ENCODE results near the gene SLC22A31.
A peak's percentile ranks its signal among the peaks of the same experiment; 100 is the strongest.

The SLC22A31 gene

DNA sequence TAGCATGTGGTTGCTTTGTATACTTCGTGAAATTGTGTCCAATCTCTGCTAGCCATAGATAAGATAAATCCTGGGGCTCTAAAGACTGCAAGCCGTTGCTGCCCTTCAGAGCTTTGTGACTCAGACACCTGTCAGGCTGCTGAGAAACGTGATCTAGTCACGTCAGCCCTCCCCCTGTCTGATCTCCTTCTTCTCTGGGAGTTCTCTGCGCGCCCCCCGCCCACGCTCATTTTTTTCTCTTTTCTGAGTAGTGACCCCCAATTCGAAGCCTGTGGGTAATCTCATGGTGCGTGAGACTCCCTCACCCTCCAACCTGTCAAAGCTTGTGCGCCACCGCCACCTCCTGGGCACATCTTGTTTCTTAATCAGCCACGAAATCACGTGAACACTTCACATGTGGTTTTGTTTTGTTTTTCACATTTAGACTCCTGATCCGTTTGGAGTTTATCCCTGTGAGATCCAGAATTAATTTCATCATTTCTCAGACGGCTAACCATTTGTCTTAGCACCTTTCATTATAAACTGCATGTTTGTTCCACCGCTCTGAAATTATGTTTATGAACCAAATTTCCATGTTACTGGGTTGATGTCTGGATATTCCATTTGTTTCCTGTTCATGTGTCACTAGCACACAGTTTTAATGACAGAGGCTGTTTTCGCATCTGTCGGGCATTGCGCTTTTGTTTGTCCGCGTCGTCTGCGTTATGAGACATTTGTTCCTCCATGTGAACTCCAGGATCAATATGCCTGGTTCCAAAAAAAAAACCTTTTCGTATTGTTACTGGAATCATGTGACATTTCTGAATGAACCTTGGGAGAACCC lies 16.2 kb upstream of the SLC22A31 start:
- DNase-seq: peak; percentile 68

DNA sequence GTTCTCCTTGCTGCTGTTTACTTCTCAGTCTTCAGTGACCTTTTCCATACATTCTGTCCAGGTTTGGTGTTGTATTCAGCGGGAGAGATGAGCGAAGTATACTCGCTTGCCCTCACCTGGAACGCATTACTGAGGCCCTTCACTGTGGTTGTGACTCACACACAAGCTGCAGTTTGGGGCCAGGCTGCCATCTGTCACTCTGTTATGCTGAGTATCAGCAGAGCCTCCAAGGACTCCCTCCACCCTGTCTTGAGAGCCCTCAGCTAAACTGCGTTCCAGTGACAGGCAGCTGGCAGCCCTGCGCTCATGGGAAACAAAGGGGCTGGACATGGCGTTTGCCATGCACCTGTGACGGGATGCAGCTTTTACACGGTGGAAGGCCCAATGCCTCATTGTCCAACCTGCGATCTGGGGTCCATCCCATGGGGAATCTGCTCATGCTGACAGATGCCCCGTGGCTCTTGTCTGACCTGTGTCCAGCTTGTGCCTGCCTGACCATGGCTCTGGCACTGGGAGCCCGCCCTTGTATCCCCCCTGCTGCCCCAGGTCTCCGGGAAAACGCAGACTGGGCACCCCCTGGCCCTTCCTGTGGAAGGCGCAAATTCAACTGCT lies 10.7 kb upstream of the SLC22A31 start:
- DNase-seq: peak; percentile 52

DNA sequence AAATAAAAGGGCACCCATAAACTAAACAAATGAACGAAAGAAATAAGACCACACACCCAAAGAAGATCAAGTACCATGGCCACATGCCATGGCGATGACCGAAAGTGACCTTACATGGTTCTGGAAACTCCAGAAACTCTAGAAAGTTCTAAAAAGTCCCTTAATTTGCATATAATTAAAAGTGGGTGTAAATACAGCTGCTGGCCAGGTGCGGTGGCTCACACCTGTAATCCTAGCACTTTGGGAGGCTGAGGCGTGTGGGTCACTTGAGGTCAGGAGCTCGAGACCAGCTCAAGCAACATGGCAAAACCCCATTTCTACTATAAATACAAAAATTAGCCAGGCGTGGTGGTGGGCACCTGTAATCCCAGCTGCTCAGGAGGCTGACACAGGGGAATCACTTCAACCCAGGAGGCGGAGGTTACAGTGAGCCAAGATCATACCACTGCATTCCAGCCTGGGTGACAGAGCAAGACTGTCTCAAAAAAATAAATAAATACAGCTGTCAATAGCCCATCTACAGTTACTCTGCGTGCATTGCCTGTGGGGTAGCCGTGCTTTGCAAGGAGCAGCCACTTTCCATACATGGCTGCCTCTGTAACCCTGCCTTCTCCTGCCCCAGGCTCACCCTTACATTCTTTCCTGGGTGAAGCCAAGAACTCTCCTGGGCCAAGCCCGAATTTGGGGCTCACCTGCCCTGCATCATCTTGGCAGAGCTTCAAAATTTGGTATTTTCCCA lies 10.0 kb upstream of the SLC22A31 start:
- DNase-seq: no peak

DNA sequence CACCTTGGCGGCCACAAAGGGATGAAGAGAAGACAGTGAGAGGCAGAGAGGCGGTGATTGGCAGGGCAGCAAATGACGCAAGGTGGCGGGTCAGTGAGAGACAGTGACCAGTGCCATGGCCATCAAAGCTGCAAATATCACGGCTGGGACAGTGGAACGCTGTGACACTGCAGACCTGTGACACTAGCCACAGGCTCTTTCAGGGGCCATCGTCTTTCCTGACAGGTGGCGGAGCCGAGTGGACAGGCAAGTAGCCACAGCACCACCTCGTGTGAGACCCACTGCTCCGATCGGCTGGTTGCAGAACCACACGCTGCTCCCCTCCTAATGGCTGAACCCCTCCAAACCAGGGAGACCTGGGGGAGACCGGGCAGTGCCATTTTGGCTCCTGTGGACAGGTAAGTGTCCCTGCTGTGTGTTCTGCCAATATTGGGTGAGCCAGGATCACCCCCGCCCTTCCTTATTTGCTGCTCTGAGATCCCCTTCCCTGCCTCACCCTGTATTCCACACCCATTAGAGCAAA lies 9.2 kb upstream of the SLC22A31 start:
- no peak for DNase-seq

DNA sequence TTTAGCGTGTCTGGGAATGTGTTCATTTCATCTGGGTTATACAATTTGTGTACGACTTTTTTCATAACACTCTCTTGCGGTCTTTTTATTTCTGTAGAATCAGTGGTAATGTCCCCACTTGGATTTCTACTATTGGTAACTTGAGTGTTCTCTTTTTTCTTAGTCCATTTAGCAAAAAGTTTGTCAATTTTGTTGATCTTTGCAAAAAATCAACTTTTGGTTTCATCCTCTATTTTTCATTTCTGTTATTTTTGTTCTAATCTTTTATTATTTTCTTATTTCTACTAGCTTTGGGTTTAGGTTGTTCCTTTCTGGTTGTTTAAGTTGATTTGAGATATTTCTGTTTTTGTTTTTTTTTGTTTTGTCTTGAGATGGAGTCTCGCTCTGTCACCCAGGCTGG lies 7.7 kb upstream of the SLC22A31 start:
- DNase-seq: no peak

DNA sequence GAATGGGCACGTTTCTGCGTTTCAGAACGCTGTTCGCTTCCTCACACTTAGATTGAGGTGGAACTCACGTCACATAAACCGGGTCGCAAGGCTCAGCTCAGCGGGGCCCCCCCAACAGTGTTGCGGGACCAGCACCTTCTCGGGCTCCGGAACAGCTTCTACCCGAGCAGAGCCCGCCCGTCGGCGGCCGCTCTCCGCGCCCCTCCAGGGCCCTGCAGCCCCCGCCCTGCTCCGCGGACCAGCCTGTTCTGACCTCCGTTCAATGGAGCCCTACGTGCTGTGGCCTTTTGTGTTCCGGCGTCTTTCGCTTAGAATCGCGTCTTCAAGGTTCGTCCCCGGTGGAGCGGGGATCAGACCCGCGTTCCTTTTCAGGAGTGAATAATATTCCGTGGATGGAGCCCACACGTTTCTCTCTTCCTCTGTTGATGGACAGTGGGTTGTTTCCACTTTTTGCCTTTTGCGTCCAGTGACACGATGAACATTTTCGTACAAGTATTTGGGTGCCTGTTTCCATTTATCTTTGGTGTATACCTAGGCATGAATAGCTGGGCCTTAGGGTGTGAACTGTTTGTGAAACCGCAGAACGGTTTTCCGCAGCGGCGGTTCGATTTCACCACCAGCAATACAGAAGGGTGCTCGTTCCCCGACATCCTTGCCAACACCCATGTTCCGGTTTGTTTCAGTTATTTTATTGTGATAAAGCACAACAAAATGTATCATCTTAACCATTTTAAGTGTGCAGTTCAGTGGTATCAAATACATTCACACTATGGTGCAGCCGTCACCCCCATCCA lies 2.3 kb upstream of the SLC22A31 start:
- DNase-seq: no peak

DNA sequence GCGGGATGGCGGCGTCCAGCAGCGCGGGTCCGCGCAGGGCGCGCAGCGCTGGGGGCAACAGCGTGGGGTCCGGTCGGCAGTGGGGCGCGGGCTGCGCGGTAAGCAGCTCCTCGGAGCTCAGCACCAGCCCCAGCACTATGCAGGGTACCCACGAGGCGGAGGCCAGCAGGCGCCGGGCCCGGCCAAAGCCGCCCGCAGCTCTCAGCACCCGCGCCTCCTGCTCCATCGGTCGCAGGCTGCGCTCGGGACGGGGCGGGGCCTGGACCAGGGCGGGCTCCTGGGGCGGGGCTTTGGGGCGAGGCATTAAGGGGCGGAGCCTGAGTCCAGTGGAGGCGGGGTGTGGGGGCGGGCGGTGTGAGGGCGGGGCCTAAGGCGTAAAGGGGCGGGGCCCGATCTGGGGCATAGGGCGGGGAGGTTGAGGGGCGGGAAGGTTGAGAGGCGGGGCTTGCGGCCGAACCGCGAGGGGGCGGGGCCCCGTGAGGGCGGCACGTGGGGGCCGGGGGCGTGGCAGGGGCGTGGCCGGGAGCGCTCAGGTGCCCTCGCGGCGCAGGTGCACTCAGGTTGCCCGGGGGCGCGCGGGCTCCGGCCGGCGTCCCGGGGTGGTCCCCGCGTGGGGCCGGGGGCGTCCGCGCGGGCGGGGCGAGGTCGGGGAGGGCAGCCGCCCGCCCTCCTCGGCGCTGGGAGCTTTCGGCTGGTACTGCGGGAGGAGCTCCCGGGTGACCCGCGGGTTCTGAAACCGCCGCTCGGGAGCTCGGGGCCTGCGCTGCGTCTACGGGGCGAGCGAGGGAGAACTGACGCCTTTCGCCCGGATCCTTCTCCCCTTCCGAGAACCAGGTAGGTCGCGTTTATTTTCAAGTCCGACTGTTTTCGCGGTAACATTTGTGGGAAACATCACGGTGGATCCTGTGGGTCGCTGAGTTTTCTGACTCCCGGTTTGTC lies 1.4 kb upstream of the SLC22A31 start:
- peak; percentile 54 for DNase-seq

DNA sequence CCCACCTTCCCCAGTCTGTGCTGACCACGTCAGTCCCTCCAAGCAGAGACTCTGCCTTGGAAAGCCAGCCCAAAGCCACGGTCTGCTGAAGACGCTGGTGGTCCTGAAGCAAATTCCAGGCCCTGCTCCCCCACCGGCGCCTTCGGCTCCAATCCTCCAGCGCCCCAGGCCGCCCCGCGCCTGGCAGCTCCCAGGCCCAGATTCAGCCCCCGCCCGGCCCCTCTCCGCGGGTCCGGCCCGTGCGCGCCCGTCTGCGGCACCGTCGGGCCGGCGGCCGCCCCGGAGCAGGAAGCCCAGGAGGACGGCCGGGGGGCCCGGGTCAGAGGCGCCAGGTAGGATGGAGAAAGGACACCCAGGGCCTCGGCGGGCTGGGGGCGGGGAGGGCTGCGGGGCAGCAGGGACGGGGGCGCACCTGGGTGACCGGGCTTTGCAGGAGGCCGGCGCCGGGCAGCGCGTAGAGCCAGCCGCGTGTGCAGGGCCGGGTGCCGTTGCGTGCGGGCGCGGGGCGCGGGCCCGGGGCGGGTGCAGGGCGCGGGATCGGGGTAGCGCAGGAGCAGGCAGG lies 594 bp upstream of the SLC22A31 start:
- DNase-seq: no peak

DNA sequence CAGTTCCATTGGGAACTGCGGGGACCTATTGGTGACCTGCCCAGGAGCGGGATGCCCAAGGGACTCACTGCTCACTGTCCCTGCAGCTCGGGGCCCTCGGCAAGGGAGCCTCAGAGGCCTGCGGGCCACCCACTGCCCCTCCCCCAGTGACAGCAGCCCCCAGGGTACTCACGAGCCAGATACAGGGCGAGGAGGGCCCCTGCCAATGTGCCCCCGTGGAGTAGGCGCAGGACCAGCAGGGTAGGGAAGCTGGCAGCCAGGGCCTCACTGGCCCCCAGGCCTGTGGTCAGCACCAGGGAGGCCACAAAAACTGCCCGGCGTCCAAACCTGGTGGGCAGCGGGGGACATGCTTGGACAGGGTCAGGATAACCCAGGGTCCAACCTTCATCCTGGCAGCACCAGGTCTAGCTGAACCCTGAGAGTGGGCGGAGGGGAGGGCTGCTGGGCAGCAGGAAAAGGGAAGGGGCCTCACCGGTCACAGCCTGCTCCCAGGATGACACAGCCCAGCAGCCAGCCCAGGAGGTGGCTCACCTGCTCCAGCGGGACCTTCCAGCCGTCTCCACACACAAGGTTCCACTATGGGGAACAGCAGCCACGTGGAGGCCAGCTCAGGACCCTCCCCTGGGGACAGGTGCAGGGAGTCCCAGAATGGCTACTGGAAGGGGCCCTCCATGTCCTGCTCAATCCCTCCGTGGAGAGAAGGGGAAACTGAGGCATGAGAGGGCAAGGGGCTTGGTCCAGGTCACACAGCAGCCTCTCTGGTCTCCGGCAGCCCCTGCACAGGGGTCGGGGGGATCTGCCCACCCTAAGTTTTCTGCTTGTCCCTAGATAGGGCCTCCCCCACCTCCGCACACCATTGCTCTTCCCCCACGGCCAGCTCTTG lies 855 bp downstream of the SLC22A31 start:
- DNase-seq: no peak

DNA sequence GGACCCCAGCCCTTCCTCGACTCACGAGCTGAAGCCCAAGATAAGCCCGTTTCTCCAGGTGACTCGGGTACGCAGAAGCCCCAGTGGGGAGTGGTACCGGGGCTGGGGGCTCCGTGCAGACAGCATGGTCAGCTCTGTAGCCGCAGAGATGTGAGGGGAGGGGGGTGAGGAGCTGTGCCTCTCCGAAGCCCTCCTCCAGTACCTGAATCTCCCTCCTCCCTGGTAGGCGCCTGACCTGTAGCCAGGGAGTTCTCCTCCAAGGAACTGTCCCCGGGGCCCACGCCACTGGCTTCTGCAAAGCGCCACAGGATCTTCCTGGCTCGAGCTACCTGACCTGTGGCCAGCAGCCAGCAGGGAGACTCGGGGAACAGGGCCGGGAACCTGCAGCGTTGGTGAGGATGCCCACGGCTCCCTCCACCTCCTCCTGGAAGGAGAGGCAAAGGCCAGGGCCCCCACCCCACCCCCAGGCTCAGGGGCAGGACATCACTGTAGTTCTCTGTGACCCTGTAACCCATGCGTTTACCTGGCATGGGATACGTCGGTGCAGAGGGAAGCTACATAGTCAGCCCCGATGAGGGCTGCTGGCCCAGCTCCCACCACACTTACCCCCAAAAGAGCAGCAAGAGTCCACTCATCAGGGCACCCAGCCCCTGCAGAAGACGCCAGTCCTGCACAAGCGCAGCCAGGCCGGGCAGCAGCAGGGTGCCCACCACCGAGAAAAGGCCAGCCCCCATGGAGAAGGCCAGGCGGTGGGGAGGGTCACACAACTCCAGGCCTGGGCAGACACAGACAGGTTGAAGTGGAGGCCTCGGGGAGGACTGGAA lies 1.7 kb downstream of the SLC22A31 start:
- DNase-seq: no peak

DNA sequence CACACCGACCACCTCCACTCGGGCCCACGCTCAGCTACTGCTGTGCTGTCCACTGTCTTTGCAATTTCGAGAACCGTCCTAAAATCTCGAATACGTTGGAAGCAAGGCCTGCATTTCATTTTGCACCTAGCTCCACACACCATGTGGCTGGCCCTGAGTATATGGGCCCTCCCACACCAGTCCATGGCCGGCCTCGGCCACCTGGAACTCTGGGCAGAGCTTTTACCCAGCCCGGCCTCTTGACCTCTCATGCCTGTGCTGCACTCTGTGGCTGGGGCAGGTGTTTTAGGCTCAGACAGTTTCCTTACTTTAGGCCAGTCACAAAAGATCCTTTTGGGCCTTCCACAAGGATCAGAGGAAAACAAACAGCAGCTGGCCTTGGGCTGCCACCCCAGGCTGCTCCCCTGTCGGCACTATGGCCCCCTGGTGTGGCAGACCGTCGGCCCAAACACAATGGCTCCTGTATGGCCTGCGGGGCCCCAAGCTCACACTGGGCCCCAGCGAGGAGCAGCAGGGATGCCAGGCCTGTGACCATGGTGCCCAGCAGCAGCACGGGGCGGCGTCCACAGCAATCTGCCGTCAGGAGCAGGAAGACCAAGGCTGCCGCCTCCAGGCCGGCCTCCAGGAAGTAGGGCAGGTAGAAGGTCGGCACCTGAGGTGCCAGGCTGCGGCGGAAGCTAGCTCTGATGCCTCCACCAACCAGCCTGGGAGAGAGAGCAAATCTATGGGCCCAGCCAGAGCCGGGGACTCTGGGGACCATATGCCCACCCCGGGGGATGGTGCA lies 2.5 kb downstream of the SLC22A31 start:
- no peak for DNase-seq

DNA sequence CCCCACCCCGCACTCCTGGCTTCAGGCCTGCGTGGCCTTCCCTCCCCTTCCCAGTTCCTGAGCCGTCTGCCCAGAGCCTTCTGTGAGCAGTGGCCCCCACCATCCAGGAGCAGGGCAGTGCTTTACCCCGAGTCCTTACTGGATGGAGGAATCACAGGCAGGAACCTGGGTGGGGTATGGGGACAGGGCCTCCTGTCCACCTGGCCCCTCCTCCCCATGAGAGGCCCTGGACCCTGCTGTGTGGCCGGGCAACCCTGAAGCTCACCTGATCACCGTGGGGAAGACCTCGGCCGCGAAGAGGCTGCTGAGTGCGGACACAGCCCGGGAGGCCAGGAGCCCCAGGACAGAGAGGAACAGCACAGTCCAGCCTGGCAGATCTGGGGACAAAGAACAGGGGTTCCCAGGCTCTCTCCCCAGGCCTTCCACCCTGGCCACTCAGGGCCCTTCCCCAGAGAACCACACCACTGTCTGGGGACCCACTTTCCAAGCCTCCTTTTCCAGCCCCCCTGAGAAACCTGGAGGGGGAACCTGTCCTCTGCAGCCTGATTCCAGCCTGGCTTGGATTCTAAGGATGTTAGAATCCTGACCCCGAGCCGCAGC lies 3.2 kb downstream of the SLC22A31 start:
- no peak for DNase-seq

DNA sequence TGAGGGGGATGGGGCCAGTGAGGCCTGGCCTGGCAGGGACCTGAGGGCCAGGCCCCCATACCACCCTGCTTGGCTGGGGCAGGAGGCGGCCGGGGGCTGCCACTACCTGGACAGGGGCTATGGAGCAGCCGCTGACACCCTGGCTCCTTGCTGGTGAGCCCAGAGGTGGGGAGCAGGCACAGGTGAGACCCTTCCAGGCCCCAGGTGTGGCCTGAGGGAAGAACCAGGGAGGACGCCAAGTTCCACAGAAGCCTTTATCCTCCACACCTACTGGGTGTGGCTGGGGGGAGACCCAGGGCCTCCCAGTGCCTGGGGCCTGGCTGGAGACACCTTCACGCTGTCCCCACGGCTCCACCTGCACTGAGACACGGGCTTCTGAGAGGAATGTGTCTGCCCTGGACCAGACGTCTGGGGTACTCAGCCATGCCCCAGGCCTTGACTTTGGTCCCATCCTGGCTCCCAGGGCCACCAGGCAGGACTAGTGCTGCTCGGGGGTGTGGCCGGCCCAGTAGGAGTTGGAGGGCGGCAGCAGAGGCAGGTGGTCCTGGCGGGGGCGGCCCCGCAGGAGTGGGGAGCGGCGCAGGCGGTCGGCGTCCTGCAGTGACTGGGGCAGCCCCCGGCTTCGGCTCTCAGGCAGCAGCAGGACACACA lies 4.7 kb downstream of the SLC22A31 start:
- no peak for DNase-seq

DNA sequence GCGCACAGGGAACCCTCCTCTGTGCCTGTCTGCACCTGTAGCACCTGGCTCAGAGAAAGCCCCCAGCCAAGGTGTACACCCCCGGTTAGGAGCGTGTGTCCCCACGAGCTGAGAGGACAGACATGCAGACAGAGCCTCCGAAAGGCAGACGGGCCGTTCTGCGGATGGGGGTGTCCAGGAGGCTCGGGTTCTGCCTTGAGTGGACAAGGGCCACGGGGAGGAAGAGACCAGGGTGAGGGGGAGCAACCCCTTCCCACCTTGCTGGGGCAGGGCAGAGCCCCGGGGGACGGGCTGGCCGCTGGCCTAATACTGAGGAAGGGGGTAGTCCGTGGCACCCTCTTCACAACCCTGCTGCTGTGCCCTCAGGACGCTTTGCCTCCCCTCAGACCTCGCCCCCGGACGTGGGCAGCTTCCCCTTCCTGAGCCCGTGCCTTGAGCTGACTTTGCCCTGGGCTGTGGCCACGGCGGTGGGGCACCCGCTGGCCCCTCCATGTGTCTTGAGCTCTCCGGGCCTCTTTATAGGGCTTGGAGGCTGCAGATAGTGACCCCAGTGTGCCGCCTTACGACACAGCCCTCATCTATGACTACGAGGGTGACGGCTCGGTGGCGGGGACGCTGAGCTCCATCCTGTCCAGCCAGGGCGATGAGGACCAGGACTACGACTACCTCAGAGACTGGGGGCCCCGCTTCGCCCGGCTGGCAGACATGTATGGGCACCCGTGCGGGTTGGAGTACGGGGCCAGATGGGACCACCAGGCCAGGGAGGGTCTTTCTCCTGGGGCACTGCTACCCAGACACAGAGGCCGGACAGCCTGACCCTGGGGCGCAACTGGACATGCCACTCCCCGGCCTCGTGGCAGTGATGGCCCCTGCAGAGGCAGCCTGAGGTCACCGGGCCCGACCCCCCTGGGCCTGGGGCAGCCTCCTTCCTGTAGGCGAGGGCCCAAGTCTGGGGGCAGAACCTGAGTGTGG lies 5.7 kb downstream of the SLC22A31 start:
- DNase-seq: no peak

DNA sequence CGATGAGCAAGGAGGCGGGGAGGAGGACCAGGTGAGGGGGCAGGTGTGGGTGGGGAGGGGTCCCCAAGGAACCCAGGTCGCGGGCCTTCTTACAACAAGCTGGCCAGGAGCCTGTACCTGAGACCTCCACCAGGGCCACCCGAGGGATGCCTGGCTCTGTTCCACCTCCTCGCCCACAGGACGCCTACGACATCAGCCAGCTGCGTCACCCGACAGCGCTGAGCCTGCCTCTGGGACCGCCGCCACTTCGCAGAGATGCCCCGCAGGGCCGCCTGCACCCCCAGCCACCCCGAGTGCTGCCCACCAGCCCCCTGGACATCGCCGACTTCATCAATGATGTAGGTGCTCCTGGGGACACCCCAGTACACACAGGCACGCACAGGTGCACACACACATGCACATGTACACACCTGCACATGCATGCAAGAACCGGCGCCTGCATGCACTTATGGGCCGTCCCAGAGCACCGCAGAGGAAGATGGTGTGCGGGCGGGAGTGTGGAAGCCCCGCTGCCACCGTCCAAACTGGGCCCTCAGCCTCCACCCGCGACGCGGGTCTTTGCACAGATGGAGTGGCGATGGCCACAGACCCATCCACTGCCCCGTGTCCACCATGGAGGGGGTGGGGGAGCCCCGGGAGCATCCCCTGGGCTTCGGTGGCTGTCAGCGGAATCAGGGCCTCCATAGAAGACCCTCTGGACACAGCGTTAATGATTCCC lies 6.6 kb downstream of the SLC22A31 start:
- DNase-seq: no peak

Measured in fibroblast of skin of abdomen (primary cell).